ENCODE measurements around the gene CST1.
"Not testable (repeated sequence)": the region's sequence is repeated elsewhere in the genome, so short reads cannot be mapped to it uniquely, and the experiment has no call there.

GRCh38 chr20:23722851-23723250 is 27.9 kb downstream of the CST1 start:
- not testable (repeated sequence) for TF ChIP-seq CTCF (conservative IDR thresholded peaks at IDR 0.05 in 1 of 2, IDR thresholded peaks at IDR 0.05 in 1 of 2; ENCODE audit: low read depth in 1 of 2, low read length in 2 of 2); EZH2 (IDR thresholded peaks at IDR 0.05; ENCODE audit: low read length, missing control alignments)

All from fibroblast of lung (primary cell).